ENCODE results near the gene SCARB1.

Gene SCARB1

DNA sequence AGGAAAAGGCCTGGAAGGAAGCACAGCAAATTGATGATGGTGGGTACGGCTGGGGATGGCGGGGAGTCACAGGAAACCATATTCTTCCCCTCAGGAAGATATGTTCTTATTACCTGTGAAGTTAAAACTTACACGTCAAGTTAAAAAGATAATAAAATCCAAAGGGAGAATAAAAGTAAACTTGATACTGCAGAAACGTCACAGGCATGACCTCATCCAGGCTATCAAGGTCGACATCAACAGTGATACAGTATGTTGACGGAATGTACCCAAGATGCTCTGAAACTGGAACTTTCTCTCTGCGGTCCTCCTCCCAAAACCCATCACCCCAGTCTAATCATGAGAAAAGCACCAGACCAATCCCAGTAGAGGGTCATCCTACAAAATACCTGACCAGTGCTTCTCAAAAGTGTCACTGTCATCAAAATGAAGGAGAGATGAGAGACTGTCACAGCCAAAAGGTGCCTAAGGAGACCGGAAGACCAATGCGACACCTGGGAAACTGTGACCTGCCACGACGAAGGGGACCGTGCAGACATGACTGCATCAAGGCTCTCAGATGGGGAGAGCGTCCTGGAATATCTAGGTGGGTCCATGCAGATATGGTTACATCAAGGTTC is 74.6 kb downstream of the SCARB1 start:
- Mint-ChIP-seq H3K4me3 (no peak overlapping the region), H3K4me1 (peaks cover 3% of the 10 kb centered on the region), H3K36me3 (peaks cover 3% of the 10 kb centered on the region), H3K27me3 (no peaks in the 10 kb centered on the region), H3K9me3 (no peaks in the 10 kb centered on the region), H3K27ac (no peak overlapping the region)

DNA sequence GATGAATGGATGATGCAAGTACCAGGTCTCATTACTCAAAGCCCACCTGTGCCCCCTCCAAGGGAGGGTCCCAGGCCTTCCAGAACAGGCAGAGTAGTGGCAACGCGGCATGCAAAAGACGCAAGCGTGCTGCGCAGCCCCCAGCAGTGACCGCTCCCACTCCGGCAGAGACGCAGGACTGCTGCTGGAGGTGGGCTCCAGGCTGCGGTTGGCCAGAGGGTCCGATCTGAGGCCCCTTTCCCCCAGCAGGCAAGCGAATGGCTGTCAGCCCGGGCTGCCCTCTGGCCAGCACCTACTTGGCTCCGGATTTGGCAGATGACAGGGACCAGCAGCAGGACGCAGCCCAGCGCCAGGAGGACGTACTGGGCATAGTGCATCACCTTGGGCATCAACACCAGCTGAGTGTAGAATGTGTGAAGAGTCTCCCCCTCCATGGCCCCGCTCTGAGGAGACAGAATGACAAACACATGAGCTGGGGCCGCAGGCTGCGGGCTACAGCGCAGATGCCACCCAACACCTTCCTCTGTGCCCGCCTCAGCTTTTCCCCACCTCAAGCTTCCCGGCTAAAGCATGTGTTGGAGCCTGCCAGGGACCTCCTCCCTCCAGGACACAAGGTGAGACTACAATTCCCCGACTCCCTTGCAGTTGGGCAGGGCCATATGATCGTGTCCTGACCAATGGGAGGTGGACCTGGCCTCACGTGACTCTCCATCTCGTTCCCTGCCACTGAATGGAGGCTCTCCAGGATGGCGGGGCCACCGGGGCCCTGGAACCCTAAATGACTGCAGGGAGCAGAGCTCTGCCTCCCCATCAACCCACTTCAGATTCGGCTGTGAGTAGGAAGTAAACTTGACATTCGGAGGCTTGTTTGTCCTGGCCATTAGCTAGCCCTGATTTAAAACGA is 77.4 kb downstream of the SCARB1 start:
- no peak overlapping the region for H3K27ac Mint-ChIP-seq
- no peaks in the 10 kb centered on the region for H3K27me3 Mint-ChIP-seq
- H3K36me3 Mint-ChIP-seq, result peaks cover 1% of the 10 kb centered on the region
- no peaks in the 10 kb centered on the region for H3K9me3 Mint-ChIP-seq
- no peak overlapping the region for H3K4me3 Mint-ChIP-seq
- H3K4me1 Mint-ChIP-seq, result no peaks in the 10 kb centered on the region

DNA sequence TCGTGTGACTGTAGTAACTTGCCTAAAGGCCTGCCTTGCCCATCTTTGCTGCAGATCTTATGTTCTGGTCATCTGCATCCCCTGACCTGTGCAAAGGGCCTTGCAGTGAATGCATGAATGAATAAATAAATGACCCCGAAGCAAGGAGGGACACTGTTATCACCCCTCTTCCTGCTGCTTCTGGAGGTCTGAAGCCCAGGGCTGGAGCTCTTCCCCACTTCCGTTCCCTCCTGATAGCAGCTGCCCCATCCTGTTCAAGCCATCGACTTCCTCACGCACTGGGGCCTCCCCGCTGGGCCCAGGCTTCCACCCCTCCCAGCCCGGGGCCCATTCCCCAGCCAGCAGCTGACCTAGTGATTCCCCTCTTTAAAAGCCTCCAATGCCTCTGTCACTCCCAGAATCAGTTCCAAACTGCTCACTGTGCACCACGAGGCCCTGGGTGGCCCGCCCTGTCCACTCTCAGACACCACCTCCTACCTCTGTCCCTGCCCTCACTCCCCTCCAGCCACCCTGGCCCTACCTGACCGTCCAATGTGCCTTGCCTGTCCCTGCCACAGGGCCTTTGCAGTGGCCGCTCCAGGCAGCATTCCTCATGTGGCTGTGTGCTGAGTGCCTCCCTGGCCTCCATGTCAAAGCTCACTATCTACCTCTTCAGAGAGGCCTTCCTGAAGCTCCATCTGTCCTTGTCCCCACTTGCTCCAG is 78.6 kb downstream of the SCARB1 start:
- H3K27me3 Mint-ChIP-seq, result no peaks in the 10 kb centered on the region
- no peak overlapping the region for H3K27ac Mint-ChIP-seq
- H3K4me3 Mint-ChIP-seq, result no peak overlapping the region
- no peaks in the 10 kb centered on the region for H3K4me1 Mint-ChIP-seq
- no peaks in the 10 kb centered on the region for H3K9me3 Mint-ChIP-seq
- H3K36me3 Mint-ChIP-seq, result peaks cover 1% of the 10 kb centered on the region

DNA sequence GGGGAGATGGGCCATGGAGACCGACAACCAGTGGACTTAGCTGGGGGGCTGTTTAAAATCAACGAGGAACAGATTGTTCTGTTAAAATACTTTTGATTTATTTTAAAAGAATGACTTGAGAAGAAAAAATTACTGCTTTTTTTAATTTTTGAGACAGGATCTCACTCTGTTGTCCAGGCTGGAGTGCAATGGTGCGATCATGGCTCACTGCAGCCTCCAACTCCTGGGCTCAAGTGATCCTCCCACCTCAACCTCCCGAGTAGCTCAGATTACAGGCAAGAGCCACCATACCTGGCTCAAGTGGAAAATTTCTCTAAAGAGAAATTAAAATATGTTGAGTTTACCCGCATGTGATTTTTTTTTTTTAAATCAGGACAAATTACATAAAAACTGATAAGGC is 80.6 kb downstream of the SCARB1 start:
- no peaks in the 10 kb centered on the region for H3K27me3 Mint-ChIP-seq
- H3K9me3 Mint-ChIP-seq, result no peaks in the 10 kb centered on the region
- H3K4me1 Mint-ChIP-seq, result no peaks in the 10 kb centered on the region

DNA sequence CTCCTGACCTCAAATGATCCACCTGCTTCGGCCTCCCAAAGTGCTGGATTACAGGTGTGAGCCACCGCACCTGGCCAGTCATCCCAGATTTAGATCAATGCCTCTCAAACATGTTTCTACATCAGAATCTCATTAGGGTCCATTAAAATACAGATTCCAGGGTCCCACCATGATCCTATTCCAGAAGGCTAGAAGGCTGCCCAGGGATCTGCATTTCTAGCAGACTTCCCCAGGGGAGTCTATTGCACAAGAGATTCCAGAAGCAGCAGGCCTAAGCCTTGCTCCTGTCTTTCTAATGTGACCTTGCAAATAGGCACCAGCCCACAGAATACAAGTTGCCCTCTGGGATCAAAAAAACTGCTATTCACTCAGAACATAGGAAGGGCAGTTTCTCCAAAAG is 81.5 kb downstream of the SCARB1 start:
- Mint-ChIP-seq H3K36me3 (peaks cover 1% of the 10 kb centered on the region), H3K9me3 (no peaks in the 10 kb centered on the region), H3K27me3 (no peaks in the 10 kb centered on the region), H3K4me1 (no peaks in the 10 kb centered on the region), H3K4me3 (no peak overlapping the region), H3K27ac (no peak overlapping the region)

More for the DNA sequence above, 80.6 kb downstream of the SCARB1 start:
- H3K4me3 Mint-ChIP-seq, result no peak overlapping the region
- H3K36me3 Mint-ChIP-seq, result peaks cover 1% of the 10 kb centered on the region
- no peak overlapping the region for H3K27ac Mint-ChIP-seq

DNA sequence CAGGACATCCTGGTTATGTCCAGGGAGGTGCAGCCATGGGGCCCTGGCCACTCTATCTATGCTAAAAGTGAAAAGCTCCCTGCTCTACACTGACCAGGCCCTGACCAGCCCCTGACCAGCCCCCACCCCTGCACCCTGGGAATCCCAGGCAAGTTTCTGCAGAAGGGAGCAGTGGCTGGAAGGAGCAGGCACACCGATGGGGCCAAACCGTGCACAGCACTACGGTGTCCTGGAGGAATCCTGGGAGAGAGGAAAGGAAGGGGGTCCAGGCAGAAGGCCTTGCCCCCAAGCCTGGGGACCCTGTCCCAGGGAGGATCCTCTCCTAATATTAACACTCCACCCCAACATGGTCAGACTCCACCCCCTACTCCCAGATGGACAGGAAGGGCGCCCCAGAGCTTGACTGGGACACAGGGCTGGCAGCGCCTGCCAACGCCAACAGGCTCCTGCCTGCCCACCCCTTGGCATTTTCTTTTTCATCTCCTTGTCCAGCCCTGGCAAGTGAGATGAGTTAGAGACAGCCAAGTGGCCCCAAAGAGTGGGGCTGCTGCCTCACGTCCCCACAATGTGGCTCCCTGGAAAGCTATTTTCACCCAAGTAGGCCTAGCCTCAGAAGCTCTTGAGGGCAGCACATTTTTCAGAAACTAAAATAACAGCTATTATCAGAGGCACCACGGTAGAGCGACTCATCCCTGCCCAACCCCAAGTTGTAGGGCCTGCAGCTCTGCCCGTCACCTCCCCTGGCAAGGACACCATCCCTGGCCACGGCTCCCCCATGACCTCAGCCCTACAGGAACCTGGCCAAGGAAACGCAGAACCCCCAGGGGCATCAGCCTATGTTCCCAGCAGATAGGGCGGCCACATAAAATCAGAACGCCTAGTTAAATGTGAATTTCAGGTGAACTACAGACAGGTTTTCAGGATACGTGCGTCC is 82.6 kb downstream of the SCARB1 start:
- H3K4me1 Mint-ChIP-seq, result no peaks in the 10 kb centered on the region
- no peak overlapping the region for H3K27ac Mint-ChIP-seq
- no peaks in the 10 kb centered on the region for H3K9me3 Mint-ChIP-seq
- H3K36me3 Mint-ChIP-seq, result peaks cover 1% of the 10 kb centered on the region
- H3K4me3 Mint-ChIP-seq, result no peak overlapping the region
- no peaks in the 10 kb centered on the region for H3K27me3 Mint-ChIP-seq

DNA sequence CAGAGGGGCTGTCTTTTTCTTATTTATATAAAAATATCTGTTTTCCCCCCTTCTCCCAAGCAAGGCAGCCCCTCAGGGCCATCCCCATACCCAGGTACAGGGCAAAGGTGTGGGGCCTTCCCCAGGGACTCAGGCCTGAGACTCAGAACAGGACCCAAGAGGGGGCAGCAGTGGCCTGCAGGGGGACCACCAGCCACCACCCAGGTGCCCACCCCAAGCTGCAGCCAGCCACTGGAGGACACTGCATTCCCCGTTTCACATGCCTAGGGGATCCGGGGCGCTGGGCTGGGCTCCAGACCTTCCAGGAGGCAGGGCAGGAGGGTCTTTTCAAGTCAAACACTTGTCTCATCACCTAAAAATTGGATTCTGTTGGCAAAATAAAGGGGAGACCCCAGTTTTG is 83.3 kb downstream of the SCARB1 start:
- Mint-ChIP-seq H3K4me1 (peaks cover 4% of the 10 kb centered on the region), H3K9me3 (no peaks in the 10 kb centered on the region), H3K27me3 (no peaks in the 10 kb centered on the region), H3K4me3 (no peak overlapping the region), H3K36me3 (no peaks in the 10 kb centered on the region), H3K27ac (no peak overlapping the region)

DNA sequence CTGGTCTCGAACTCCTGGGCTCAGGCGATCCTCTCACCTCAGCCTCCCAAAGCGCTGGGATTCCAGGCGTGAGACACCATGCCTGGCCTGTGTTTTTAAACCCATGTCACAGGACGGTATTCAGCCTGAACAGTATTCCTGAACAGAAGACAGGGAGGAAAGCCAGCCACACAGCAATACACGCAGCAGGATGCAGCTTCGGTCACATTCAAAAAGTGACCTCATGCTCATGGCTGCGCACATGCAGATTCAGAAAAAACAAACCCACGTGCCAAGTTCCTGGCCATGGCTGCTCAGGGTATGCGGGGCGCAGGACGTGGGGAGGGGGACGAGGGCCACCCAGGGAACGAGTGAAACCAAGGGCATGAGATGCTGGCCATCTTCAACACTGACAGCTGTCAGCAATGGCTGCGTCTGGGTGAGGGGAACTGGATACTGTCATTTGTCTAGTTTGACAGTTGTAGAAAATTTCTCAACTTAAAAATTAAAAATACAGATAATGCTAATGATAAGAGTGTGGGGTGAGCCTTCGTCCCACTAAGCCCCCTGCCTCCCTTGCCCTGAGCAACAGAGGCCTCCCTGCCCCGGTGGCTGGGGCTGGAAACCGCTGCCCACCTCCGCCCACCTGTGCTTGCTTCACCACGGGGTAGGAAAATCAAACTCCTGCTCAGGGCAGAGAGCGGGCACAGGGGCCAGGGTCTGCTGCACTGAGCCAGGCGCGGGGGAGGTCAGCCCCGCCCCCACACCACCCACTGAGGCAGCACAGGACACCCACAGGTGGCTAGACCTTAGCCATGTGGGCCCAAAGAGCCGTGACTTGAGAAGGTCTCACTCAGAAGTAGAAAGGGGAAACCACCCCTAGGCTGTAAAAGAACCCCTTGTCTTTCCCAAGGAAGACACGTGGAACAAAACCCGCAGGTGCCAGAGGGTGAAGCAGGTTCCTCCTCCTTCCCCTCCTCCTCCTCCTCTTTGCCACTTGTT is 84.2 kb downstream of the SCARB1 start:
- peaks cover 13% of the 10 kb centered on the region for H3K4me1 Mint-ChIP-seq
- no peaks in the 10 kb centered on the region for H3K36me3 Mint-ChIP-seq
- no peak overlapping the region for H3K4me3 Mint-ChIP-seq
- H3K27me3 Mint-ChIP-seq, result no peaks in the 10 kb centered on the region
- H3K27ac Mint-ChIP-seq, result no peak overlapping the region
- H3K9me3 Mint-ChIP-seq, result no peaks in the 10 kb centered on the region

DNA sequence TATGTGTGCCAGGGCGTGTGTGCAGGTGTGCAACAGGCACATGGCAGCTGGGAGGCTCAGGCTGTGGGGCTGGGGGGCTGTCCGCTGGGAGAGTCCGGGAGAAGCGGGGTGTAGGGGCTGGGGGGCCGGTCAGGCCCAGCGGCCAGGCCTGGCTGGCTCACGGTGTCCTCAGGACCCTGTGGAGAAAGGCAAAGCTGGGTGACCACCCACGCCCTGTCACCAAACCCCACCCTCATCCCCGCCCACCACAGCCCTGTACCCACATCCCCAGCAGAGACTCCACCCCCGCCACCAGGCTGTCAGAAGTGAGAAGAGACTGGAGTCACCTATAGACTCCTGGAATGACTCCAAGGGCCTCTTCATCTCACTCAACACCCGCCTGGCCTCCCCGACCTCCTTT is 85.3 kb downstream of the SCARB1 start:
- Mint-ChIP-seq H3K27me3 (no peaks in the 10 kb centered on the region), H3K4me3 (no peak overlapping the region), H3K4me1 (peaks cover 20% of the 10 kb centered on the region), H3K27ac (no peak overlapping the region), H3K9me3 (no peaks in the 10 kb centered on the region), H3K36me3 (no peaks in the 10 kb centered on the region)

DNA sequence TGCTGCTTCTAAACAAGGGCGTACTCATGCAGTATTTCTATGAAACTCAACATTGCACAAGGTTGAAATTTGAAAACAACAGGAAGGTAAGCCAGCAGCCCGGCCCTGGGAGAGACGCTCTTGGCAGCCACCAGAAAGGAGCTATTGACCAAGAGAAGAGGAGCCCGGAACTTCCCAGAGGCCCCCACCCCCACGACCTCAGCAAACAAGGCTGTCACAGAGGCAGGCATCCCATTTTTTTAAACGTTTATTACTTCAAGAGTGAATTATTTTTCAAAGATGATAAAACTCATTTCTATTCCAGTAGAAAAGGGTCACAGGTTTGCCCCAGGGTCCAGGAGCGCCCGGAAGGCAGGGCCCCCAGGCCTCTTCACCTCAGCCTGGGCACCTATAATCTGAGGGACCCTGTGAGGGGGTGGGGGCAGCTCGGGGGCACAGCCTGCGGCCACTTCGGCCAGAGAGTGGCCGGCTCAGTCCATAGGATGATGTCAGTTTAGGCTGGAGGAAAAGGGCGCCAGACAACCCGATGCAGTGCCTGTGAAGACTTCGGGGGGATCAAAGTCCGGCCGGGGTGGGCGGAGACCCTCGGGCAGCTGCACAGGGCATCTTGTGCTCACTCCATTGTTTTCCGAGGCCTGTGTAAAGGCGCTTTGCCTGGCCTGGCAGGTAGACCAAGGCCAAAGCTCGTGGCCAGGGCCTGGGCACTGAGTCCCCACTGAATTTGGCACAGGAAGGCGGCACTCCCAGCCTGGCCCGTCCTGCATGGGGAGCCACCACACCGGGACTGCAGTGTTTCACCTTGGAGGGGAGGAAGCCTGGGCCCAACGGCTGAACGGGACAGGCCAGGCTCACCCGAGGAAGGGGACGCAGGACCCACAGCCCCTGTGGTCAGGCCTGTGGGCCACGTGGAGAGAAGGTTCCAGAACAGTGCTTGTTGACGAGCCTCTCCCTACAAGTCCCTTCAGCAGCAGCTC is 86.0 kb downstream of the SCARB1 start:
- H3K27ac Mint-ChIP-seq, result no peak overlapping the region
- H3K4me1 Mint-ChIP-seq, result peaks cover 22% of the 10 kb centered on the region
- H3K27me3 Mint-ChIP-seq, result peaks cover 1% of the 10 kb centered on the region
- H3K9me3 Mint-ChIP-seq, result no peaks in the 10 kb centered on the region
- no peaks in the 10 kb centered on the region for H3K36me3 Mint-ChIP-seq
- no peak overlapping the region for H3K4me3 Mint-ChIP-seq

DNA sequence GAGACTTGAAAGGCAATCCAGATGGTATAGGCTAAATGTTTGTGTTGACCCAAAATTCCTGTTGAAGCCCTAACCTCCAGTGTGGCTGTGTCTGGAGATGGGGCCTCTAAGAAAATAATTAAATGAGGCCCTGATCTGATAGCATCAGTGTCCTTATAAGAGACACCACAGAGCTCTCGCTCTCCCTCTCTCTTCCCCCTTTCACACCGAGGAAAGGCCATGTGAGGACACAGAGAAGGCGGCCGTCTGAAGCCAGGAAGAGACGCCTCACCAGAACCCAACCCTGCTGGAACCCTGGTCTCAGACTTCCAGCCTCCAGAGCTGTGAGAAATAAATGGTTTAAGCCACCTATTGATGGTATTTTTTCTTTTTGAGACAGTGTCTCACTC is 87.5 kb downstream of the SCARB1 start:
- H3K27ac Mint-ChIP-seq, result no peak overlapping the region
- H3K4me1 Mint-ChIP-seq, result peaks cover 29% of the 10 kb centered on the region
- H3K36me3 Mint-ChIP-seq, result no peaks in the 10 kb centered on the region
- H3K27me3 Mint-ChIP-seq, result peaks cover 3% of the 10 kb centered on the region
- H3K9me3 Mint-ChIP-seq, result no peaks in the 10 kb centered on the region
- H3K4me3 Mint-ChIP-seq, result no peak overlapping the region

DNA sequence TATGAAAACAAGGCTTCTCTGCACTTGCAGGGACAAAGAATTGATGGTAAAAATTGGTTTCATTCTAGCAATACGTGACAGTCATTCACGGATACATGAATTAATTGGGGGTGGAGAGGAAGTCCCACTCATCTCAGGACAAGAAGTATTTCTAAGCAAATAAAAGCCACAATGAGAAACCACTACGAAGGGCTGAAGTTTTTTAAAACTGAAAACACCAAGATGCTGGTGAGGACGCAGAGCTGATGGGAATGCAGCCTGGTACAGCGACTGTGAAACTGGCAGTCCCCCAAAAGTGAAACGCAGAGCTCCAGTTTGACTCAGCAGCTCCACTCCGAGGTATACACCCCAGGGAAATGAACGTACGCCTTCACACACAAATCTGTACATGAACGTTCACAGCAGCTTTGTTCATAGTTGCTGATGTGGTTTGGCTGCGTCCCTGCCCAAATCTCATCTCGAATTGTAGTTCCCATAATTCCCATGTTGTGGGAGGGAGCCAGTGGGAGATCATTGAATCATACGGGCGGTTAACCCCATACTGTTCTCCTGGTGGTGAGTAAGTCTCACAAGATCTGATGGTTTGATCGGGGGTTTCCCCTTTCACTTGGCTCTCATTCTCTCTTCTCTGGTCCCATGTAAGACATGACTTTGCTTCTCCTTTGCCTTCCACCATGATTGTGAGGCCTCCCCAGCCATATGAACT is 89.0 kb downstream of the SCARB1 start:
- H3K4me1 Mint-ChIP-seq, result peaks cover 29% of the 10 kb centered on the region
- no peaks in the 10 kb centered on the region for H3K36me3 Mint-ChIP-seq

DNA sequence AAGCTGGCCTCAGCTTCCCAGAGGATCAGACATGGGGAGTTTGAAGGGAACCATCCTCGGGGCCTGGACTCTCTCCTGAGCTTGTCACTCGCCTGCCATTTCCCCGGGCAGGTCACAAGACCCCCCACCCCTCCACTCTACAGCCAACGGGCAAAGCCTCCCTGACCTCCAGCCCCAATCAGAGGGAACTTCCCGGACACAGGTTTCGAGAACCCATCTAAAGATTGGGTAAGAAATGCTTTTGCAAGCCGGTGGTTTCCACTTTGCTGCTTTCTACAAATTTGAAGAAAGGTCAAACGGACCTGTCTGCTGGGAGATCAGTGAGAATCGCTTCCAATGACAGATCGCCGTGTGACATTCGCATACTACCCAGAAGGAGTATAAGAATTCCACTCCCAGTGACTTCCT is 89.6 kb downstream of the SCARB1 start:
- H3K36me3 Mint-ChIP-seq, result no peaks in the 10 kb centered on the region
- peak overlapping the region; percentile 72 for H3K4me3 Mint-ChIP-seq
- peaks cover 4% of the 10 kb centered on the region for H3K27me3 Mint-ChIP-seq
- H3K27ac Mint-ChIP-seq, result peak overlapping the region; percentile 44
- no peaks in the 10 kb centered on the region for H3K9me3 Mint-ChIP-seq
- peaks cover 29% of the 10 kb centered on the region for H3K4me1 Mint-ChIP-seq

More for the DNA sequence above, 89.0 kb downstream of the SCARB1 start:
- Mint-ChIP-seq H3K9me3 (no peaks in the 10 kb centered on the region), H3K27ac (peak overlapping the region; percentile 44), H3K4me3 (peak overlapping the region; percentile 72), H3K27me3 (peaks cover 3% of the 10 kb centered on the region)
